Measurements from ENCODE around the gene DOHH.
"Not testable (repeated sequence)": the region's sequence is repeated elsewhere in the genome, so short reads cannot be mapped to it uniquely, and the experiment has no call there.

The DOHH gene

GRCh38 chr19:3459089-3459881 lies 41.2 kb downstream of the DOHH start:
- DNase-seq (ENCODE audit: low read depth, low spot score): no peak

GRCh38 chr19:3458229-3459088 lies 42.0 kb downstream of the DOHH start:
- no peak for DNase-seq (ENCODE audit: low read depth, low spot score)

- no peak for DNase-seq (ENCODE audit: low read depth, low spot score)
These were observed 42.8 kb downstream of the DOHH start for GRCh38 chr19:3457528-3458228.

- DNase-seq (ENCODE audit: low read depth, low spot score): no peak
These were observed 43.4 kb downstream of the DOHH start for GRCh38 chr19:3456925-3457527.

GRCh38 chr19:3455960-3456601 lies 44.4 kb downstream of the DOHH start:
- DNase-seq (ENCODE audit: low read depth, low spot score): no peak

- no peak for DNase-seq (ENCODE audit: low read depth, low spot score)
These were observed 45.0 kb downstream of the DOHH start for GRCh38 chr19:3455393-3455955.

- no peak for DNase-seq (ENCODE audit: low read depth, low spot score)
These were observed 45.6 kb downstream of the DOHH start for GRCh38 chr19:3454656-3455392.

GRCh38 chr19:3453840-3454239 lies 46.6 kb downstream of the DOHH start:
- DNase-seq (ENCODE audit: low read depth, low spot score): no peak

GRCh38 chr19:3452942-3453214 lies 47.6 kb downstream of the DOHH start:
- not testable (repeated sequence) for DNase-seq (ENCODE audit: low read depth, low spot score)

GRCh38 chr19:3452171-3452941 lies 48.1 kb downstream of the DOHH start:
- no peak for DNase-seq (ENCODE audit: low read depth, low spot score)

- no peak for DNase-seq (ENCODE audit: low read depth, low spot score)
These were observed 49.0 kb downstream of the DOHH start for GRCh38 chr19:3451451-3451866.

GRCh38 chr19:3450796-3451411 lies 49.6 kb downstream of the DOHH start:
- peak; percentile 44 for DNase-seq (ENCODE audit: low read depth, low spot score)

- DNase-seq (ENCODE audit: low read depth, low spot score): no peak
These were observed 51.7 kb downstream of the DOHH start for GRCh38 chr19:3448616-3449334.

- DNase-seq (ENCODE audit: low read depth, low spot score): not testable (repeated sequence)
These were observed 53.8 kb downstream of the DOHH start for GRCh38 chr19:3446657-3447056.

- no peak for DNase-seq (ENCODE audit: low read depth, low spot score)
These were observed 55.7 kb downstream of the DOHH start for GRCh38 chr19:3444695-3445234.

GRCh38 chr19:3443840-3444694 lies 56.4 kb downstream of the DOHH start:
- DNase-seq (ENCODE audit: low read depth, low spot score): peak; percentile 83

GRCh38 chr19:3442487-3443071 lies 57.9 kb downstream of the DOHH start:
- no peak for DNase-seq (ENCODE audit: low read depth, low spot score)

Data from ELF-1 (cell line).